KG1 (cell line): ENCODE measurements around the gene GOLGA3.
"Not testable (repeated sequence)": the region's sequence is repeated elsewhere in the genome, so short reads cannot be mapped to it uniquely, and the experiment has no call there.

Experiments
- DNase-seq: peaks from one replicate; lab custom pipeline; 2025; lab: John Stamatoyannopoulos, UW

The GOLGA3 gene

DNA sequence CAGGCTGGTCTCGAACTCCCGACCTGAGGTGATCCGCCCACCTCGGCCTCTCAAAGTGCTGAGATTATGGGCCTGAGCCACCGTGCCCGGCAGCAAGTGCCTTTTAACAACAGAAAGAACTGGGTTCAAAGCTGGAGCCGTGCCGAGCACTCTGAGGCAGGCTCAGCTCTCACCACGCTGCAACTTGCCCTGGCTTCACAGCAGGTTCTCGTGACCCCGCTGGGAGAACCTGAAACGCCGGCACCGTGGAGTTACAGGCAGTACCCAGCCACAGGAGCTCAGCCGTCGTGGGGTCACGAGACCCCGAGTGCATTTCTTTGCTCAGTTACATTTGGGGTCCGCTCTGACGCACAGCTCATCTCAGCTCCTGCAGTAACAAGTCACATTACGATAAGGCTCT, 14.4 kb downstream of the GOLGA3 start:
- no peak for DNase-seq

DNA sequence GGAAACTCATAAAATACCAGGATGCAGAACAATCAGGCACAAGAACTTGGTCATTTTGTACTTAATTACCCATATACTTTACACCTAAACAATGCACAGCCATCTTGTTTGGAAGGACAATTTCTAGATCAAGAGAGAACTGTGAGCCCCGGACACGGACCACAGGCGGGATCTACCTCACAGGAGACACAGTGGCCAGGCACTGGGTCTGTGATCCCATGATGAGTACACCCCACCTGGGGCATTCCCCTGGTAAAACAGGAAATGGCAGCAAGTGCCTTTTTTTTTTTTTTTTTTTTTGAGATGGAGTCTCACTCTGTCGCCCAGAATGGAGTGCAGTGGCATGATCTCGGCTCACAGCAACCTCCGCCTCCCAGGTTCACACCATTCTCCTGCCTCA, 15.2 kb downstream of the GOLGA3 start:
- no peak for DNase-seq

DNA sequence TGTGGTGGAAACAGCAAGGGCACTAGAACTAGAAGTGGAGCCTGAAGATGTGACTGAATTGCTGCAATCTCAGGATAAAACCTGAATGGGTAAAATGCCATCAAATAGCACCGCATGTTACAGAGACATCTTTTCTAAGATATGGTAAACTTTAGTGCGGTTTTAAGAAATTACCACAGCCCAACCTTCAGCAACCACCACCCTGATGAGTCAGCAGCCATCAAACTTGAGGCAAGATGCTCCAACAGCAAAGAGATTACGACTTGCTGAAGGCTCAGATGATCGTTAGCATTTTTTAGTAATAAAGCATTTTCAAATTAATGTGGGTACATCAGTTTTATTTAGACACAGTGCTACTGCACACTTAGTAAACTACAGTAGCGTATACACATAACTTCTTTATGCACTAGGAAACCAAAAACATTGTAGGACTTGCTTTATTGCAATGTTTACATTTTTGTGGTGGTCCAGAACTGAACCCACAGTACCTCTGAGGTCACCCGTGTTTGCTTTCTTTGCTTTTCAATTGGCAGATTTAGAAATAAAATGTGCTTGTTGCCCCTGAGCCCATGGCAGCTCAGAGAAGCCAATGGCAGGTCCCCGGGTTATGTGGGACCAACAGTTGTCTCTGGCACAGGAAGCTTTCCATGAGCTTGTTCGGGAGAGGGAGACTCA, 15.9 kb downstream of the GOLGA3 start:
- DNase-seq: no peak

DNA sequence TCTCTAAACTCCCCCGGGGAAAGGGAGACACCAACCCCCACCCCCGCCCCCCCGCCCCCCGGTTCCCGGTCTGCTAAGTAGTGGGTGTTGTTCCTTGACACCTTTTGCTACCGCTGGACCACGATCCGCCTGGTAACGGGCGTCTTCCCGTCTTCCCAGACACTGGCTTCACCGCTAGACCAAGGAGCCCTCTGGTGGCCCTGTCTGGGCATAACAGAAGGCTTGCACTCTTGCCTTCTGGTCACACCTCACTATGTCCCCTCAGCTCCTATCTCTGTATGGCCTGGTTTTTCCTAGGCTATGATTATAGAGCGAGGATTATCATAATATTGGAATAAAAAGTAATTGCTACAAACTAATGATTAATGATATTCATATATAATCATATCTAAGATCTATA, 19.3 kb downstream of the GOLGA3 start:
- DNase-seq: not testable (repeated sequence)

DNA sequence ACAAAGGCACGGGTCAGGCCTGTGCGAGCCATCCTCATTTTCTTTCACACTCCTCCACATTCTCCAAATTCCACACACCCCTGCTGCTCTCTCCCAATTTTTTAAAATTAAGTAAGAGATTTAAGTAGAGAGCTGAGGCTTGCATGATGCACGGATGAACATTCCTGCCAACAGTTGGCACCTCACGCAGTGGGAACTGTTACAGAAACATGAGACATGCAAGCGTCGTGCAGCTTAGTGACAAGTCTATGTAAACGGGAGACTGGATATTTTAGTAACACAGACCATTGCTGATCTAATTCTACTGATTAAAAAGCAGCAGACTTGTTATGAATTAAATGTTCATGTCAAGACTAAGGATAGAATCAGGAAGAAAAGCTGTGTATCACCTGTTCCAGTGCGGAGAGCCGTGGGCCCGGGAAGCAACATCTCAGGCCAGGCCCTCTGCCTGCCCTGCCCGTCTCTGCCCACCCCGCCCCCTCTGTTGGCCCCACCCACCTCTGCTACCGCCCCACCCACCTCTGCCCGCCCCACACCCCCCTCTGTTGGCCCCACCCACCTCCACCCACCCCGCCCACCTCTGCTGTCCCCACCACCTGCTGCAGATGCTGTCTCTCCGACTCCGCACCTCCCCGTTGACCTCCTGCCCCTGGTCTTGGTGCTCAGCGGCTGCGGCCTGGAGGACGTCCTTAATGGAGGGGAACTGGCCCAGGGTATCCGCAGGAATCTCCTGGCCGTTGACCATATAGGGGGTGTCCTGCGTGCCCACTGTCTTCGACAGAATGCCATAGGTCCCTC, 21.2 kb downstream of the GOLGA3 start:
- no peak for DNase-seq

DNA sequence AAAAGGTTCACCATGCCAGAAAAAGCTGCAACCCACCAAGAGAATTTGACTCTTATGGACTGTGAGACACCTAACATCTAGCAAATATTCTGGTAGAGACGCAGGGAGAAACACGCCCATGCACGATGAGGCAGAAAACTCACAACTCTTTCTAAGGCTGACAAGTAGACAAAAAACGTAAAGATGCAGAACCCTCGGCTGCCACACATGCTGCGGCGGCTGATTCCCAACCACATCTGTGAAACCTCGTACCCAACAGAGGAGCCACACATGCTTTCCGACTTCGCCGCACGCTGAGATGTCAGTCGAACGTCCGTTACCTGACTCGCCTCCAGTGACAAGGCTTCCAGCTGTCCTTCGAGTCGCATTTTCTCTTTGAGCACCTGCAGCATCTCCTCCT, 21.8 kb downstream of the GOLGA3 start:
- DNase-seq: no peak

DNA sequence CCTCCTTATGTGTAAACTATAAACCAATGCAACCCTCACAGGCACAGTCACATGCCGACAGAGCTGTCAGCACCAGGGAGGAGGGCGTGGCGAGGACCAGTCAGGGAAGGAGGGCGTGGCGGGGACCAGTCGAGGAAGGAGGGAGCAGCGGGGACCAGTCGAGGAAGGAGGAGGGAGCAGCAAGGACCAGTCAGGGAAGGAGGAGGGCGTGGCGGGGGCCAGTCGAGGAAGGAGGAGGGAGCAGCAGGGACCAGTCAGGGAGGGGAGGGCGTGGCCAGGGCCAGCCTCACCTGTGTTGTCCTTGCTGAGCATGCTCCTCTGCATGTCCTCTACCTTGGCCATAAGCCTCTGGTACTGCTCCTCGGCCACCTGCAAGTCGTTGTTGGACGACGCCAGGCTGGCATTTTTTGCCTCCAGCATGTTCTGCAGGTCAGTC, 24.2 kb downstream of the GOLGA3 start:
- DNase-seq: no peak

DNA sequence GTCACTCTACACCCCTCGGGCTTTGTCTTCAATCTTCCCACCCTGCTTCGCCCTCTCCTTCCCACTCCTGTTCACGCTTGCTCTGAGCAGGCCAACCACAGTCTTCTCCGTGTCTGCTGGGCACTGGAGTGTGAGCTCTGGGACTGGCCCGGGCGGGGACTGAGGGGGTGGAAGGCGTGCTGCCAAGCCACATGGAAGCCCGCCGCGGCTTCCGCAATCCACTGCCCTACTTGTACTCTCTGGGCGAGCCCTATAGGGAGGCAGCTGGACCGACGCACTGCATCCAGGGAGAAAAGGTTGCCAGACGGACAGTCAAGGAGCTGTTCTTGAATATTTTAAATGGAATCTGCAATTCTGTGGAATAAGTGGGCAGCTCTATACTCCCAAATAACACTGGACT, 24.8 kb downstream of the GOLGA3 start:
- DNase-seq: no peak

DNA sequence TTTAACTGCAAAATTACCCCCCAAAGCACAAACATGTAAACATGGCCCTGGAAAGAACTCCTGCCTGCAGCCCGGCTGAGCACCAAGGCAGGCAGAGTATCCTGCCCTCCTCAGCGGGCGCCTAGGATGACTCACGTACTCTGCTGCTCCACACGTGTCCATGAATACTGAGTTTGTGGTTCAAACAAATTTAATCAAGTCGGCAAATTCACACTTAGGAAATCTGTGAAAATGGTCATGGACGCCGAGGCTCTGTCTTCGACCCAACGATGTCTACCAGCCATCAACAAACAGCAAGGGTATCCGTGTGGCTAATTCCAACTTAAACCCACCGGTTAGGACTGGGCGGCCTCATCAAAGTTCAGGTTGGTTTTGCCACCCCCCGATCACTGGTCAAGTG, 25.5 kb downstream of the GOLGA3 start:
- no peak for DNase-seq

DNA sequence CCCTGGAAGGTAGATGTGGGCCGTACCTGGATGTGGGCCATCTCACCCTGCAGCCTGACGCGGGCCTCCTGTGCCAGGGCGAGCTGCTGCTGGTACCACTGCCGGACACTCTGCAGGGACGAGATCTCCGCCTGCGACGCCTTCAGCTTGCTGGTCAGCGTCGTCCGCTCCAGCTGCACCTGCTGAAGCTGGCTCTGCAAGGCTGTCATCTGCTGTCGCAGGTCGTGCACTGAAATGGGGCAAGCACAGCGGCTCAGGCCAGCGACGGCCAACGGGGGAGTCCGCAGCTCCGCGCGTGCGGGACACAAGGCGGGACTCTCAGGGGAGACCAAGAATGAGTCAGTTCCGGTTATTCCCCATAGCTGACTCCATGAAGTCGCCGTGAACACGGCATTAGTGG, 26.9 kb downstream of the GOLGA3 start:
- DNase-seq: no peak

DNA sequence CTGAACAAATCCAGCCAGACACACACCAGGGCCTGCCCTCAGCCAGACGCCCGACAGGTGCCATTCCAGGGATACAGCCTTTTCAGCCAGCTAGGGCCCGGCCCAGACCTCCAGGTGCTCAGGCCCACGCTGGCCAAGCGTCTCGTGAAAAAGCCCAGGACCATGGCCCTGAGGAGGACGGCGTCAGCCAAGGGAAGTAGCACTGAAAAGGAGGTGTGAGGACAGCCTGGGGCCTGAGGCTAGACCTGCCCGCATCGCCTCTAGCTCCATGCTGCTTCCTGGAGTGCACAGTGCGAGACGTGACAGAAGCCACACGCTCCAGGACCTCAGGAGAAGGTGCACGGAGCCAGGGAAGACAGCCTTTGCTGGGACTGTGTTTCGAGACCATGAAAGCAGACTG, 29.8 kb downstream of the GOLGA3 start:
- DNase-seq: no peak

DNA sequence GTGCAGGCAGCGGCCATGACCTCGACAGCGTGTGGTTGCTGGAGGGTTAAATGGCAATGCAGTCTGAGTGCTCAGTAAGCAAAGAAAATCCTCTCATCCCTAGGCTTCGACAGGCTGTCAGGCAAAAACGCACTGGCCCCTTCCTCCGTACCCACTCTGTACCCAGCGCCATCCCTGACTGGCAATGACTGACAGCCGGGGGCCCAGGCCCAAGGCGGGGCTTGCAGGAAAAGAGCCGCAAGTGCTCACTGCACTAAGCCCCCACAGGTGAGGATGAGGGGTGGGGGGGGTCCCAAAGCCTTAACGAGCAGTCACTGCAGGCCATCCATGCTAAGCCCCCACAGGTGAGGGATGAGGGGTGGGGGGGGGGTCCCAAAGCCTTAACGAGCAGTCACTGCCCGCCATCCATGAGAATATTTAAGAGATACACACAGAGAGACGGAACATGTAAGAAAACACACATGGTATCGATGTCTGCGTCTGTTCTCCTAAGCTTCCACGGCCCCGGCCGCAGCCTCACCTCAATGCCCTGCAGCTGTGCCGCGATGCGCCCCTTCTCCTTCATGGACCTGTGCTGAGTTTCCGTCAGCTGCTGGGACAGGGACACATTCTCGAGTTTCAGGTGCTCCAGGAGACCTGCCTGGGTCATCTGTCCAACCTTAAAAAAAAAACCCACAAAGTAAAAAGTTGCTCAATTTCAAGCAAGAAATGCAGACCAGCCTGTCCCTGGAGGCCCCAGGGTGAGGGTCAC, 30.7 kb downstream of the GOLGA3 start:
- DNase-seq: no peak

DNA sequence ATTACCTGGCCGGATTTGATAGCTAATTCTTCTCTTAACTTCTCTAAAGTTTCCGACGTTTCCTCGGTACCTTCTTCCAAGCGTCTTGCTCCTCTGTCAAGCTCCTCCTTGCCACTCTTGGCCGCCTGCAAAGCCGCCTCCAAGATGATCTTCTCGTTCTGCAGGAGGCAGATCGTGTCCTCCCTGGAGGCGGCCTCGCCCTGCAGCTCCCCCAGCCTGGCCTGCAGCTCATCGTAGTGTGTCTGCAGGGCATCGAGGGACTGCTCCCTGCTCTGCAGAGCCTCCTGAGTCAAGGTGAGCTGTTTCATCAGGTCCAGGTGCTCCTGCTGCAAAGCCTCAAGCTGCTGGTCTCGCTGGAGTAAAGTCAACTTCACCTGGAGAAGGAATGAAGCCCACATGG, 32.8 kb downstream of the GOLGA3 start:
- no peak for DNase-seq

DNA sequence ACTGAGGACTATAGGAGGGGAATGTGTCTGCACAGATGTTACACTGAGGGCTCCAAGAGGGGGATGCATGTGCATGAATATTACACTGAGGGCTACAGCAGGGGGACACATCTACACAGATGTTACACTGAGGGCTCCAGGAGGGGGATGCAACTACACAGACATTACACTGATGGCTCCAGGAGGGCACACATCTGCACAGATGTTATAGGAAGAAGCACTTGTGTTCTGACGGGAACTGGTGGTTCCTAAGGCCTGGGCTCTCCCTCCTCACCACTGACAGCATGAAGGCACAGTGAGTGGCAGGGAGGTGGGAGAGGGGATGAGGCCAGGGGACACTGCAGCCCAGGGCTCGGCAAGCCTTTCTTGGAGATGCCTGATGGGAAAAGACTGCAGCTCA, 36.7 kb downstream of the GOLGA3 start:
- not testable (repeated sequence) for DNase-seq

DNA sequence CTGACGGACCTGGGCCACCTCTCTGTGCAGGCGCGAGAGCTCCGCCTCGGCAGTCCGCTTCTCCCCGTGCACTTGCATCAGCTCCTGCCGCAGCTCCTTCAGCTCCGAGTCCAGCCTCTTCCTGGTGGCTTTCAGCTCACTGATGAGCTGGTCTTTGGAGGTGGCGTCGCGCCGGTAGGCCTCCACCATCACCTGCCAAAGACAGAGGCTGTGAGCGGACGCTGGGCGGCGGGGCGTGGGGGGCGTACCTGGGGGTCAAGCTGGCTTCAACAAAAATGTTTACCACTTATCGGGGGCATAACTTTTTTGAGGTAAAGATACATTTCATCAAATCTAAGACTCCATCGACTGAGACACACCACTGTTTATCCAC, 39.6 kb downstream of the GOLGA3 start:
- no peak for DNase-seq

DNA sequence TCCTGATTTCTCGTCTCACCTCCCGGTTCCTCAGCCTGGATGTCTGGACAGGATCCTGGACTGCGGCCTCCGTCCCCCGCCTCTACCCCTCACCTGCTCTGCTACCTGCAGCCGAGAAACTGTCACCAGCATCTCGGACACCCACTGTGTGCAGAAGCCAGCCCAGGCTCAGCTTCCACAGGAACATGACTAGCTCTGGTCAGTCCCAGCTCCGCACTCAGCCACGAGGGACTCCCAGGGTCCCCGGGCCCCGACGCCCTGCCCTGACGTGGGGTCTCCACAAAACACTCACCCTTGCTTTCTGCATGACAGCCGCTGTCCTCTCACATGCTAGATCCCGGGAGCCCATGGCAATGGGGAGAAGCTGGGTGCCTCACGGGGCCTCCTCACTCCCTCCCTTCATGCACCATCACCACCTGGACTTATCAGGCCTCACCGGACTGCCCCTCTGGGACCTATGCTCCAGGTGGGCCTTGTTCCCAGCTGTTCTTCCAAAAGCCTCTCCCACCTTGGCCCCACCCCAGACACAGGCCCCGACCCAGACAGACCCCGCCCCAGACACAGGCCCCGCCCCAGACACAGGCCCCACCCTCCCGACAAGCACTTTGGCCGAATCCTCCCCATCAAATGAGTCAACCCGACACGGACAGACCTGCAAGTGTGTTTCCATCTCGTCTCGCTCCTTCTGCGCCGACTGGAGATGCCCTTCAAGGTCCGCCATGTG, 40.1 kb downstream of the GOLGA3 start:
- DNase-seq: no peak

DNA sequence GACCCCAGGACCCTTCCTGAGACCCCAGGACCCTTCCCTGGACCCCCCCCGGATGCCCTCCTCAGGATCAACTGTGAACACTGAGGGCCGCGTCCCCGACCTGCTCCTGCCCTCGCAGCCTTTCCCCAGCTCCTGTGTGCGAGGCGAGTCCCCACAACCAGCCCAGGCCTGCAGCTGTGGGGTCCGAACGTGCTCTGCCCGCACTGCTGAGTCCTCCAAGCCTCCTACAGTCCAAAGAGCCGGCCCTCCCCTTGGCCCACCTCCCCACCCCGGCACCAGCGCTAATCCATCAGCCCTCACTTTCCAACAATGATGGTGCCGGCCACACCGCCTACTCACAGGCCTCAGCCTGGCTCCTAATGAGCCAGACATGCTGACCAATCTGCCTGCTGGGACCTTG, 40.8 kb downstream of the GOLGA3 start:
- no peak for DNase-seq

DNA sequence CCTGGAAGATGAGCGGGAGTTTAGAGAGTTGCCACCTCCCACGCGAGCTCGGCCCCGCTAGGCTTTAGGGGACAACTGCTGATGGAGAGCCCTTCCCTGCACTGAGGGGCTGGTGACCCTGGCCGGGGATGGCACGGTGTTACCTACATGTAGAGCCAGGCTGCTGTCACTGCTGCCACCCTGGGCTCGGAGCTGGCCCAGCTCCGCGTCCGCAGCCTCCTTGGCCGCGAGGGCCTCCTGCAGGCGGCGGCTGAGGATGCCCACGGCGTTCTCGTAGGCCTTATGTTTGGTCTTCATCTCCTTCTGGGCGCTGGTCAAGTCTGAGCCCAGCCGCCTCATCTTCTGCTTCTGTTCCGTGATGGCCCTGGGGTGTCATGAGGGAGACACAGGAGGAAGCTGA, 42.5 kb downstream of the GOLGA3 start:
- DNase-seq: no peak

DNA sequence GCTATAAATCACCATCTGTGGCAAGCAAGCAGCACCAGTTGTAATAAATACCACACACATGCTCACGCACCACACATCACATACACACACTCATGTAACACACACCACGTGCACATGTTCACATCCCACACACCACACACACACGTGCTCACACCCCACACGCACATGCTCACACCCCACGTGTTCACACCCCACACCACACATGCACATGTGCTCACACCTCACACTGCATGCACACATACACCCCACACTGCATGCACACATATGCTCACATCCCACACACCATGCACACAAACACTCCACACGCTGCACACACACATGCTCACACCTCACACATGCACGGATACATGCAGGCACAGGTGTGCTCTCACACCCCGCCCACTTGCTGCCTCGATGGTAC, 44.1 kb downstream of the GOLGA3 start:
- no peak for DNase-seq

DNA sequence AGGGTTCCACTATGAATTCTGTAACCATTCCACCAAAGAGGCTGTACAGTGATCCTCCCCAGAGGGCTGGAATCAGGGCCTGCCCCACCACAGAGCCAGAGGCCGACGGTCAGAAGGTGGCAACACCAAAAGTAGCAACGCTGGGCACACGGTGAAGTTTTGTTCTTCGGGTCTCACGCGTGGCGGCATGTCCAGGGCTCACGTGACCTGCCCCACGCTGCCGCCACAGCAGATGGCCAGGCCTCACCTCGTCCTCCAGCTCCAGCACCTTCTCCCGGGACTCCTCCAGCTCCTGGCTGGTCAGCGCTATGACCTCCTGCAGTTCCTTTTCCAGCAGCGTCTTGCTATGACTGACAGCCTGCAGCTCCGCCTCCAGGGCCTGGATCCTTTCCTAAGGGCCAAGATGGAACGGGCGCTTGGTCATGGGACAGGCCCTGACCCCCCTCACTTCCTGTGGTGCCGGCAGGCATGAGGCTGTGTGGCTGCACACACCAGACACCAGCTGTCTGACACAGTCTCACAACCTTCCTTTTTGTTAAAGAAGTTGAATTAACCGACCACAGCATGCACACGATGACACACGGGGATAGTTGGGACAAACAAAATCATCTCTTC, 44.6 kb downstream of the GOLGA3 start:
- DNase-seq: no peak

DNA sequence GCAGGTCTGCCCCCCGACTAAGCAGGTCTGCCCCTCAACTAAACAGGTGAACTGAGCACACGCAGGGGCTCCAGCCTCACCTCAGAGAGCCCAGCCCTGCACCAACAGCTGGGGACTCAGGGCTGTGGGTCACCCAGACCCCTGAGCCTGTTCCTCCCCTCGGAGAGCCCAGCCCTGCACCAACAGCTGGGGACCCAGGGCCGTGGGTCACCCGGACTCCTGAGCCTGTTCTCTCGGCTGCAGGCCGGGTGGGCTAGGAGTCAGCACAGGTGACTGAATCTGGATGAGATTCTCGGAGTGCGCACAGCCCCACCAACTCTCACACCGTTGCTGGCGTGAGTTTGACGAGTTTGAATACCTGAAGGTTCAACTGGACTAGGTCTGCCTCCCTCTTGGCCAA, 46.7 kb downstream of the GOLGA3 start:
- DNase-seq: no peak

DNA sequence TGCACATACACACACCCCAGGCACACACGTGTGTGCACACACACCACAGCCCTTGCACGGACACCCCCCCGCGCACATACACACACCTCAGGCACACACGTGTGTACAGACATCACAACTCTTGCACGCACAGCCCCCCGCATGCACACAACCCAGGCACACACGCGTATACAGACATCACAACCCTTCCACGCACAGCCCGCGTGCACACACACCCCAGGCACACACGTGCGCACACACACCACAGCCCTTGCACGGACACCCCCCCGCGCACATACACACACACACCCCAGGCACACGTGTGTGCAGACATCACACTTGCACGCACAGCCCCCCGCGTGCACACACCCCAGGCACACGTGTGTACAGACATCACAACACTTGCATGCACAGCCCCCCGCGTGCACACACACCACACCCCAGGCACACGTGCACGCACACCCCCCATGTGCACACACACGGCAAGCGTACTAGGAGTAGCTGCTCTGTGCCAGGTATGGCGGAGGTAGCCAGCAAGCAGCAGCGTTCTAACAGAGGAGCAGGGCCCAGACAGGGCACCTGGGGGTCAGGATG, 48.8 kb downstream of the GOLGA3 start:
- no peak for DNase-seq
